LNCaP clone FGC (cell line): ENCODE measurements around the gene GLI3.

Source experiments
- DNase-seq: peaks from one replicate; pipeline ENCODE4 v3.0.0-alpha.2; 2011; ENCODE audit warnings: low read depth
- H3K4me3 ChIP-seq: 2 replicates; pipeline ENCODE4 v1.5.1; 2011; ENCODE audit warnings: mild to moderate bottlenecking, low read depth, low read length, control low read depth
- TF ChIP-seq, protein P1 (sequence below): IDR thresholded peaks from 2 replicates; pipeline ENCODE4 v1.5.1; 2012; ENCODE audit warnings: mild to moderate bottlenecking; ENCODE audit not compliant: control insufficient read depth, insufficient read depth; ENCODE audit errors: extremely low read depth

GLI3 gene

DNA sequence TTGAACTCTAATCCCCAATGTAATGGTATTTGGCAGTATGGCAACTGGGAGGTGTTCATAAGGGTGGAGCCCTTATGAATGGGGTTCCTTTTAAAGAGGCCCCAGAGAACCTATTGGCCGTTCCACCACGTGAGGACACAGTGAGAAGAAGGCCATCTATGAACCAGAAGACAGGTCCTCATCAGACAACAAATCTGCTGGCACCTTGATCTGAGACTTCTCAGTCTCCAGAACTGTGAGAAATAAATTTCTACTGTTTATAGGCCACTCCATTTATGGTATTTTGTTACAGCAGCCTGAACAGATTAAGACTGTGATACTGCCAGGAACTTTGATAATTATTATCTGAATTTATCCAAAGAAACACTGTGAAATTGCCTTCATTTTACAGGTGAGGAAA lies 132.3 kb downstream of the GLI3 start:
- DNase-seq = no peak
- TF ChIP-seq, protein P1, sequence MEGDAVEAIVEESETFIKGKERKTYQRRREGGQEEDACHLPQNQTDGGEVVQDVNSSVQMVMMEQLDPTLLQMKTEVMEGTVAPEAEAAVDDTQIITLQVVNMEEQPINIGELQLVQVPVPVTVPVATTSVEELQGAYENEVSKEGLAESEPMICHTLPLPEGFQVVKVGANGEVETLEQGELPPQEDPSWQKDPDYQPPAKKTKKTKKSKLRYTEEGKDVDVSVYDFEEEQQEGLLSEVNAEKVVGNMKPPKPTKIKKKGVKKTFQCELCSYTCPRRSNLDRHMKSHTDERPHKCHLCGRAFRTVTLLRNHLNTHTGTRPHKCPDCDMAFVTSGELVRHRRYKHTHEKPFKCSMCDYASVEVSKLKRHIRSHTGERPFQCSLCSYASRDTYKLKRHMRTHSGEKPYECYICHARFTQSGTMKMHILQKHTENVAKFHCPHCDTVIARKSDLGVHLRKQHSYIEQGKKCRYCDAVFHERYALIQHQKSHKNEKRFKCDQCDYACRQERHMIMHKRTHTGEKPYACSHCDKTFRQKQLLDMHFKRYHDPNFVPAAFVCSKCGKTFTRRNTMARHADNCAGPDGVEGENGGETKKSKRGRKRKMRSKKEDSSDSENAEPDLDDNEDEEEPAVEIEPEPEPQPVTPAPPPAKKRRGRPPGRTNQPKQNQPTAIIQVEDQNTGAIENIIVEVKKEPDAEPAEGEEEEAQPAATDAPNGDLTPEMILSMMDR = no peak
- no peak overlapping the region for H3K4me3 ChIP-seq

DNA sequence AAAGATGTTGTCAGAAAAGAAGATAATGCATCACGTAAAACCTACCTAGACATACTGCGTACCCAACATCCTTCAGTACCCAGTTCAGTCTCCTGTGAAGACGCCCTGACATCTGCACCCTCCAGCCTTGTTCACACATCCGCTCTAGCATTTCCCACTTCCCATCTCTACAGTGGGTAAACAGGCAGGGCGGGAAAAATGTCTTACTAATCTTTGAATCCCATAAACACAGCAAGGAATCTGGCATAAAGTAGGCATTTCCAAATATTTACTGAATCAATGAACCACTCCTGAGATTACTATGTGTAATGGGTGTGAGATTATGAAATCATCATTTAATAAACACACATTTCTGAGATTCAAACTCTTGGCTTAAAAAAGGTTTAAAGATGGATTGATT lies 132.8 kb downstream of the GLI3 start:
- peak; percentile 77 for DNase-seq
- H3K4me3 ChIP-seq = no peak overlapping the region
- TF ChIP-seq, protein P1 = no peak

DNA sequence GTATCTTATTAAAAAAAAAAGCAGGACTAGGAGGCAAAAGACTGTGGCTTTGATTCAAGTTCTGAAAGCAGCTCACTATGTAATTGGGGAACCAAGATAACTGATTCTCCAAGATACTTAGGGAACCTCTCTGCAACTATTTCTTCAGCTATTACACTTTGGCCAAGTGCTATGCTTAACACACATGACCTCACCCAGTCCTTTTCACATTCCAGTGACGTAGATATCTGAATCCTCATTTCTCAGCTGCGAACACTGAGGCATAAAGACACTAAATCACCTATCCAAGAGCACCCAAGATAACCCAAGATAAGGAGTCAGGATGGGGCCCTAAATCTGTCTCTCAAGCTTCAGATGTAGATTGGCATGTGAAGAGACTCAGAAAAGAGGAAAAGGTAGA lies 133.6 kb downstream of the GLI3 start:
- no peak for DNase-seq
- no peak overlapping the region for H3K4me3 ChIP-seq
- TF ChIP-seq, protein P1 = no peak

DNA sequence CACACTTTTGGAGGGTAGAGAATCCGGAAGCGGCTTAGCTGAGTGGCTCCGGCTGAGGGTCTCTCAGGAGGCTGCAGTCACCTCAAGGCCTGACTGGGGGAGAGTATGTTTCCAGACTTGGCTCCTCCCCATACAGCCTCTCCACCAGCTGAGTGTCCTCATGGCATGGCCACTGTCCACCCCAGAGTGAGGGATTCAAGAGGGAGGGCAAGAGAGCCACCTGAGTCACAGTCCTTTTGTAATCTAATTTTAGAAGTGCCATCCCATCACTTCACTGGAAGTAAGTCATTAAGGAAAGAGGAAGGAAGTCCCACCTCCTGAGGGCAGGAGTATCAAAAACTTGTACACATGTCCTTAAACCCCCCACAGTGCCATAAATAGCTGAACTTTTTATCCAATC lies 134.0 kb downstream of the GLI3 start:
- no peak for DNase-seq
- no peak overlapping the region for H3K4me3 ChIP-seq
- TF ChIP-seq, protein P1 = no peak

DNA sequence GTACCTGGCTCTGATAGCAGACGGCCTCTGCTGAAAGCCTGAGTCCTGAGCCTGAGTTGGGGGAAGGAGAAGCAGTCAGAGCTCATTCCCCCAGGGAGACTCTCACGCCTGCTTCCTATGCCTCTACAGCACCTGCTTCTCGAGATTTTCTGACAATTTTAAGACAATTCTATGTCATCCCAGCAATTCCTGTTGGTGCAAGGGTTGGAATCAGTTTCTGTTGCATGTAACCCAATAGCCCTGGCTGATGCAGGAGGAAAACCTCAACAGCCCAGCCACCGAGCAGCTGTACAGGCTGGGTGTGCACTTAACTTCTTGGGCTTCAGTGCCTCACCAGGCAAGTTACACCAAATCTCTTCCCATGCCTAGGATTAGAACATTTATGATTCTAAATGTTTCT lies 134.7 kb downstream of the GLI3 start:
- no peak overlapping the region for H3K4me3 ChIP-seq
- no peak for DNase-seq
- TF ChIP-seq, protein P1 = no peak

DNA sequence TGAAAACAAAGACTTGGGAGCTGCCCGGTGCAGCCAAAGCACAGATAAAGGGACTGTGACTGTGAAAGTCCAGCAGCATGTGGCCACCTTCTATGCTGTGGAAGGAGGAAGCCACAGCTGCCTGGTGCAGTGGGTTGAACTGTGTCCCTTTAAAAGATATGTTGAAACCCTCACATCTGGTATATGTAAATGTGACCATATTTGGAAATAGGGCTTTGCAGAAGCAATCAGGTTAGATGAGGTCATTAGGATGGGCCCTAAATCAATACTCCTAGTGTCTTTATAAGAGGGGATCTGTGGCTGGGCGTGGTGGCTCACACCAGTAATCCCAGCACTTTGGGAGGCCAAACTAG lies 136.9 kb downstream of the GLI3 start:
- DNase-seq = no peak
- H3K4me3 ChIP-seq = no peak overlapping the region
- TF ChIP-seq, protein P1 = no peak

DNA sequence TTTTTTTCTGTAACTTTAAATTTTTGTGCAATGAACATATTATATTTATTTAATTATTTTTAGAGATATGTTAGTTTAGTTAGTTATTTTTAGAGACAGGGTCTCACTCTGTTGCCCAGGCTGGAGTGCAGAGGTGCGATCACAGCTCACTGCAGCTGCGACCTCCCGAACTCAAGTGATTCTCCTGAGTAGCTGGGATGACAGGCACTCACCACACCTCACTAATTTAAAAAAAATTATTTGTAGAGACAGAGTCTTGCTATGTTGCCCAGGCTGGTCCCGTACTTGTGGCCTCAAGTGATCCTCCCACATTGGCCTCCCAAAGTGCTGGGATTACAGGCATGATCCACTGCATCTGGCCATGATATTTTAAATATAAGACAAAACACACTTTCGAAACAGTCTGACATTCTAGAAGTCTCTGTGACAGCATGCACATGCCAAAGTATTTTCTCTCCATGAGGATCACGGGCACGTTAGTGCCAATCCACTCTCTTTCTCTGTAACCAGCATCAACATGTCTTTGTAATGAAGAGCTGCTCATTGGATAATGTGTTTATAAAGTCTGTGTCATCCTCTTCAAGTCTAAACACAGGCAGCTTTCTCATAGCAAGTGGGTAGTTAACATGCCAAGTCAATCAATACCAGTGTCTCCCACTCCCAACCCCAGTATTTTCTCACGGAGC lies 137.4 kb downstream of the GLI3 start:
- TF ChIP-seq, protein P1 = no peak
- DNase-seq = no peak
- no peak overlapping the region for H3K4me3 ChIP-seq
